PFSK-1 (cell line): ENCODE data around the gene MIPEP.

ENCODE experiments used
- FOXP2 ChIP-seq: optimal IDR thresholded peaks from 2 replicates; pipeline ENCODE3; 2011; ENCODE audit warnings: borderline replicate concordance, control low read depth, inconsistent platforms; ENCODE audit not compliant: insufficient read depth; ENCODE audit errors: extremely low read length, extremely low read depth
- POLR2AphosphoS5 ChIP-seq: IDR thresholded peaks from 2 replicates; pipeline ENCODE4 v1.6.1; 2012; ENCODE audit warnings: low read depth, mild to moderate bottlenecking, control low read depth, low read length, moderate library complexity
- SIN3A ChIP-seq: IDR thresholded peaks from 2 replicates; pipeline ENCODE4 v1.6.1; 2012; ENCODE audit warnings: mild to moderate bottlenecking, low read length, moderate library complexity, borderline replicate concordance; ENCODE audit not compliant: insufficient read depth
- TAF1 ChIP-seq: IDR thresholded peaks from 2 replicates; pipeline ENCODE4 v1.6.1; 2012; ENCODE audit warnings: low read length, control low read depth, borderline replicate concordance; ENCODE audit not compliant: insufficient read depth
- TF ChIP-seq, protein P1 (sequence below), 2 experiments: IDR thresholded peaks; 2 replicates each; pipeline versions ENCODE4 v1.6.1 to v1.8.0; 2011 to 2012; ENCODE audit warnings: low read depth in 2 of 2, low read length in 2 of 2, control low read depth in 1 of 2, inconsistent platforms in 1 of 2, mild to moderate bottlenecking in 1 of 2, moderate library complexity in 1 of 2; ENCODE audit not compliant: insufficient read depth in 1 of 2

MIPEP gene

DNA sequence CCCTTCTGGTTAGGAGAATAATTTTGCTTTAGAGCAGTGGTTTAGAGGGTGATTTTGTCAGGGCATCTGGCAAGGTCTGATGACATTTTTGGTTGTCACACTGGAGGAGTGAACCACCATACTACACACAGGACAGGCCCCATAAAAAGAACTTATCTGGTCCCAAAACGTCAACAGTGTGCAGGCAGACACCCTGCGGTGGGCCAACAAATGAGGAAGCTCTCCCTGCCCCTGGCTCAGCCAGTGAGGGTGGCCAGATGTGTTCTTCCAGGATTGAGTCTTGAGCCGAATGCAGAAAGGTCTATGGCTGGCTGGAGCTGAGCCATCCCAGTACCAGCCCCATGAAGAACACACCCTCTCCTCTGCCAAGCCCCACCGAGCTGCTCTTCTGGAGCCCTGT lies 149.2 kb downstream of the MIPEP start:
- TF ChIP-seq FOXP2 (no peak), SIN3A (no peak), TAF1 (no peak), POLR2AphosphoS5 (no peak)
- TF ChIP-seq, protein P1, sequence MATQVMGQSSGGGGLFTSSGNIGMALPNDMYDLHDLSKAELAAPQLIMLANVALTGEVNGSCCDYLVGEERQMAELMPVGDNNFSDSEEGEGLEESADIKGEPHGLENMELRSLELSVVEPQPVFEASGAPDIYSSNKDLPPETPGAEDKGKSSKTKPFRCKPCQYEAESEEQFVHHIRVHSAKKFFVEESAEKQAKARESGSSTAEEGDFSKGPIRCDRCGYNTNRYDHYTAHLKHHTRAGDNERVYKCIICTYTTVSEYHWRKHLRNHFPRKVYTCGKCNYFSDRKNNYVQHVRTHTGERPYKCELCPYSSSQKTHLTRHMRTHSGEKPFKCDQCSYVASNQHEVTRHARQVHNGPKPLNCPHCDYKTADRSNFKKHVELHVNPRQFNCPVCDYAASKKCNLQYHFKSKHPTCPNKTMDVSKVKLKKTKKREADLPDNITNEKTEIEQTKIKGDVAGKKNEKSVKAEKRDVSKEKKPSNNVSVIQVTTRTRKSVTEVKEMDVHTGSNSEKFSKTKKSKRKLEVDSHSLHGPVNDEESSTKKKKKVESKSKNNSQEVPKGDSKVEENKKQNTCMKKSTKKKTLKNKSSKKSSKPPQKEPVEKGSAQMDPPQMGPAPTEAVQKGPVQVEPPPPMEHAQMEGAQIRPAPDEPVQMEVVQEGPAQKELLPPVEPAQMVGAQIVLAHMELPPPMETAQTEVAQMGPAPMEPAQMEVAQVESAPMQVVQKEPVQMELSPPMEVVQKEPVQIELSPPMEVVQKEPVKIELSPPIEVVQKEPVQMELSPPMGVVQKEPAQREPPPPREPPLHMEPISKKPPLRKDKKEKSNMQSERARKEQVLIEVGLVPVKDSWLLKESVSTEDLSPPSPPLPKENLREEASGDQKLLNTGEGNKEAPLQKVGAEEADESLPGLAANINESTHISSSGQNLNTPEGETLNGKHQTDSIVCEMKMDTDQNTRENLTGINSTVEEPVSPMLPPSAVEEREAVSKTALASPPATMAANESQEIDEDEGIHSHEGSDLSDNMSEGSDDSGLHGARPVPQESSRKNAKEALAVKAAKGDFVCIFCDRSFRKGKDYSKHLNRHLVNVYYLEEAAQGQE (IDR thresholded peaks at IDR 0.05; ENCODE audit: insufficient read depth in 1 of 2, low read depth in 2 of 2, low read length in 2 of 2), result no peak

DNA sequence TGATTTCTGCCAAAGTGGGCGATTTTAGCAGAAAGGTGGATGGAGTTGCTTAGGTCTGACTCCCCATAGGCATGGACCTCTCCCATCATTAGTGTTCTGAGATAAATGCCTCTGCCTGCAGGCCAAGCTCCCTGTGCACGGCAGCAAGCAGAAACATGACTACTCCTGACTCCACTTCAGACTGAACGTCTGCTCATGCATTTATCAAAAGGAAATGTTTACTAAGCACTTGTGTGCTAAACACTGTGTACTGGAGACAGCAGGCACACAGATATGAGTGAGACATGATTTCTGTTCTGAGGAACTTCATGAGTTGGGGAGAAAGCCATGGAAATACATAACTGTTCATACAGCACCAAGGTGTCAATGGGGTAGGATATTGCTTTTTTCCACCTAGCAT lies 149.6 kb downstream of the MIPEP start:
- TF ChIP-seq SIN3A (no peak), TAF1 (no peak), FOXP2 (no peak), POLR2AphosphoS5 (no peak)
- TF ChIP-seq, protein P1 (IDR thresholded peaks at IDR 0.05; ENCODE audit: insufficient read depth in 1 of 2, low read depth in 2 of 2, low read length in 2 of 2), result no peak

DNA sequence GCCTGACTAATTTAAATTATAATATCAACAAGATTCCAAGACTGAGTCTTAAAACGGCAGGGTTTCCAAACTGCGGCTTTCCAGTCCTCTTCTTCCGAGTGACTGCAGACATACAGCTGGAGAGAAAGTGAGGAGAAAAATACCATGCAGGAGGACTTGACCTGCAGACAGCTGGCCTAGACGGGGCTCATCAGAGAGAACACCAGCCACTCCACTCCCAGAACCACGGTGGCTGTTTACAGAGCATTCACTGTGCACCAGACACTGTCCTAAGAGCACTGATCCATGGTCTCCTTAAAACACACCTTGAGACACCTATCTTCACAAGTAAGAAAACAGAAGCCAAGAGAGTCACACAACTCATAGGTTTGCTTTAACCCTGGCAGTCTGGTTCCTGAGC lies 152.7 kb downstream of the MIPEP start:
- TF ChIP-seq TAF1 (no peak), FOXP2 (no peak), POLR2AphosphoS5 (no peak), SIN3A (no peak)
- TF ChIP-seq, protein P1 (IDR thresholded peaks at IDR 0.05; ENCODE audit: insufficient read depth in 1 of 2, low read depth in 2 of 2, low read length in 2 of 2), result no peak

DNA sequence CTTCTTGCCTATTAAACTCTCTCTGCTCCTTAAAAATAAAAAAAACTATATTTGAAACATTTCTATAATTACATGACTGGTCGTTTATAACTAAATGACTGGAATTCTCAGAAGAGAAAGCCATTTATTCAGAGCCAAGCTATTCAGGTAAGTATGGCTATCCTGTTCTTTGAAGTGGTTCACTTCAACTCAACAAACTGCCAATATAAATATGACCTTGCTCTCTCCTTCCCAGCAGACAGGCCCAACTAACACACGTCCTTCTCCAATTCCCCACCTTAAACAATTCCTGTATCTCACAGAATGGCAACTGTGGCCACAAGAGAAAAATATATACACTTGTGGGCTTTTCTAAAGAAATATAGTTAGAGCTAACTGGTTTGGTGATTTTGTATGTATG lies 153.9 kb downstream of the MIPEP start:
- TF ChIP-seq, protein P1 (IDR thresholded peaks at IDR 0.05; ENCODE audit: insufficient read depth in 1 of 2, low read depth in 2 of 2, low read length in 2 of 2), result no peak

DNA sequence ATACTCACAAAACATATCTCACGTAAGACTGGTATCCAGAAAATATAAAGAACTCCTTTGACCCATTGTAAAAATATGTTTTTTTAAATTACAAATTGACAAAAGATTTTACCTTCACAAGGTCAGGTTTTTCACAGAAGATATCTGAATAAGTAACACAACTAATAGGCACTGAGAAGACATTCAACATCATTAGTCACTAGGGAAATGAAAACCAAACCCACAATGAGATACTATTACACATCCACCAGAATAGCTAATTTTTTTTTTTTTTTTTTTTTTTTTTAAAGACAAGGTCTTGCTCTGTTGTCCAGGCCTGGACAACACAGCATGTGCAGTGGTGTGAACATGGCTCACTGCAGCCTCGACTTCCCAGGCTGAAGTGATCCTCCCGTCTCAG lies 157.5 kb downstream of the MIPEP start:
- TF ChIP-seq FOXP2, result no peak
- TF ChIP-seq, protein P1 (IDR thresholded peaks at IDR 0.05; ENCODE audit: insufficient read depth in 1 of 2, low read depth in 2 of 2, low read length in 2 of 2), result no peak
- no peak for TF ChIP-seq TAF1
- TF ChIP-seq SIN3A, result no peak
- no peak for TF ChIP-seq POLR2AphosphoS5
